Measurements from ENCODE around the gene VMO1. TPM values are rescaled to one million over a fixed set of nuclear protein-coding genes. Genes with fewer than 3 reads are reported as not detected.
A peak's percentile ranks its signal among the peaks of the same experiment; 100 is the strongest.
"Not testable (repeated sequence)": the region's sequence is repeated elsewhere in the genome, so short reads cannot be mapped to it uniquely, and the experiment has no call there.

VMO1 gene, protein sequence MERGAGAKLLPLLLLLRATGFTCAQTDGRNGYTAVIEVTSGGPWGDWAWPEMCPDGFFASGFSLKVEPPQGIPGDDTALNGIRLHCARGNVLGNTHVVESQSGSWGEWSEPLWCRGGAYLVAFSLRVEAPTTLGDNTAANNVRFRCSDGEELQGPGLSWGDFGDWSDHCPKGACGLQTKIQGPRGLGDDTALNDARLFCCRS
- total RNA-seq = under 1 TPM in 1 of 2 experiments, not detected in 1; 0.60 TPM

DNA sequence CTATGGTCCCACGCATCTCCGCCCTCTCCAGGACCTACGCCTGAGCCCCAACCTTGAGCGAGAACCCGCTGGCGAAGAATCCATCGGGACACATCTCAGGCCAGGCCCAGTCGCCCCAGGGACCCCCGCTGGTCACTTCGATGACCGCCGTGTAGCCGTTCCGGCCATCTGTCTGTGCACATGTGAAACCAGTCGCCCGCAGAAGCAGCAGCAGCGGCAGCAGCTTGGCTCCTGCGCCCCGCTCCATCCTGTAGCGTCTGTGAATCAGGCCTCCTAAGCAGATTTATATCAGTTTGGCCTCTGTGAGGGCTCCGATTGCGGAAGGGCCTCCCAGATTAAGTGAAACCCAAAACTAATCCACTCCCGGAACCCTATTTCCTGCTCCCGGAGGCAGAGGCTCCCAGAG, at the start of gene VMO1:
Gene VMO1 (minus strand): TSS at position 259 of the 406 bp plus-strand sequence. CDS start 12 bp downstream, at position 247.
- Mint-ChIP-seq H3K9me3 (no peaks in the 10 kb centered on the region), H3K27me3 (ENCODE audit: low read depth) (peaks cover 66% of the 10 kb centered on the region), H3K4me1 (ENCODE audit: low read depth) (peaks cover 31% of the 10 kb centered on the region), H3K4me3 (peak within 1 kb of the TSS; percentile 36), H3K27ac (no peak within 1 kb of the TSS), H3K36me3 (ENCODE audit: low read depth) (peaks cover 2% of the 10 kb centered on the region)
- CTCF ChIA-PET = interaction anchor here (0.7 to 1.2 kb wide), 3 partner anchors 11 to 99 kb away, joined by 3 to 4 read pairs (median 4); no protein-coding TSS in a partner anchor
- intact Hi-C loops (cut with micrococcal nuclease) = loop anchor here (10.0 kb wide), 1 partner anchor 221 kb away; the partner anchor contains the start of gene GGT6
- DNase-seq = peak; percentile 26

DNA sequence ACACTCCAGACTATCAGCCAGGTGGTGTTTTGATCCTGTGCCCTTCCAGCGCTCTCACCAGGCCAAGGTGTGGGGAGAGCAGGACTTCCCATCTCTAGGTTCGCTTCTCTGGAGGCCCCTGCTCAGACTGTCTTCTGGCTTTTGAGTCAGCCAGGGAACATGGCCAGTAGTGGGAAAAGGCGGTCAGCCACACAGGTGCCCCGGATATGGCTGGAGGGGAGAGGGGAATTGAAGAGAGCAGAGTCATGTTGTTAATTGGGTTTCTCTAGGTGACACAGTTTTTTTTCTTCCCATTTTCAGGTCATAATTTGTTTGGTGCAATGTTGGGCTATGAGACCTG, 48.5 kb upstream of the VMO1 start:
- Mint-ChIP-seq H3K9me3 (no peaks in the 10 kb centered on the region), H3K4me1 (ENCODE audit: low read depth) (peaks cover 34% of the 10 kb centered on the region), H3K27ac (peak overlapping the region; percentile 0), H3K36me3 (ENCODE audit: low read depth) (no peaks in the 10 kb centered on the region), H3K27me3 (ENCODE audit: low read depth) (no peaks in the 10 kb centered on the region), H3K4me3 (peak overlapping the region; percentile 84)
- intact Hi-C loops (cut with micrococcal nuclease) = loop anchor here (5.0 kb wide), 1 partner anchor 122 kb away; the partner anchor contains the start of gene ARRB2
- no peak for DNase-seq
- CTCF ChIA-PET = interaction anchor here (0.6 kb wide), 1 partner anchor 43 kb away, joined by 3 read pairs; no protein-coding TSS in a partner anchor

DNA sequence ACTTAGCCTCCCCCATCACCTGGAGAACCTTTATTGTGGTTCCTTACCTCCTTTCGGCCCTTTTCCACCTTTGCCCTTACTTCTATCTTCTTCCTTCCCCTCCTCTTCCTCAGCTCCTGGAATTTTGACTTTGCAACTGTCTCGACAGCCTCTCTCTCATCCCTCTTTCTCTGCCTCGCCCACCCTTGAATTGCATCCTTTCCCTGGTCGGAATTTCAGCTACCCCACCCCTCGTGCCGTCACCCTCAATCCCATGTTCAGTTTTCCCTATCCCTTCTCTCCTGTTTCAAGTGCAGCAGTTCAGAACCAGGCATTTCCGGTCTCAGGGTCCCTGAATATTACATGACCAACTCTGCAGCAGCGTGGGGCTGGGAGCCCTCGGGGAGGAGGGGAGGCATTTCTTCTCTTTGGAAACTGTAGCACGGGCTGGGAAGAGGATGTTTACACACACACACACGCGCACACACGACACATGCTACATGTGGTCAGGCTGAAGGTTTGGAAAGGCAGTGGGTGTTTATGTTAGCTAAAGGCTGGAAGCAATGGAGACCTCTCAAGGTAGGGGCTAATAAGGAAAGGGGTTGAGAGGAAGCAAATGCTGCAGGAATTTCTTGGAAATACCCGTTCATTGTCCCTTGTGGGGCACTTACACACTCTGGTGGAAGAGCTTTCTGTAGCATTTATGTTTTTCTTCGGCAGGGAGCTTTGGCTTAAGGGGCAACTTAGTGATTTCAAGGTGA, 47.9 kb upstream of the VMO1 start:
- peak overlapping the region; percentile 84 for H3K4me3 Mint-ChIP-seq
- CTCF ChIA-PET = interaction anchor here (0.6 to 0.9 kb wide), 2 partner anchors 27 to 44 kb away, joined by 3 read pairs; no protein-coding TSS in a partner anchor
- H3K27me3 Mint-ChIP-seq (ENCODE audit: low read depth) = no peaks in the 10 kb centered on the region
- H3K27ac Mint-ChIP-seq = peak overlapping the region; percentile 50
- intact Hi-C loops (cut with micrococcal nuclease) = loop anchor here (1.0 to 5.0 kb wide), 4 partner anchors 27 to 691 kb away; partner anchors contain the start of genes ARRB2, CYB5D2, PLD2 and ZZEF1
- peaks cover 29% of the 10 kb centered on the region for H3K4me1 Mint-ChIP-seq (ENCODE audit: low read depth)
- peak; percentile 14 for DNase-seq
- no peaks in the 10 kb centered on the region for H3K36me3 Mint-ChIP-seq (ENCODE audit: low read depth)
- no peaks in the 10 kb centered on the region for H3K9me3 Mint-ChIP-seq

DNA sequence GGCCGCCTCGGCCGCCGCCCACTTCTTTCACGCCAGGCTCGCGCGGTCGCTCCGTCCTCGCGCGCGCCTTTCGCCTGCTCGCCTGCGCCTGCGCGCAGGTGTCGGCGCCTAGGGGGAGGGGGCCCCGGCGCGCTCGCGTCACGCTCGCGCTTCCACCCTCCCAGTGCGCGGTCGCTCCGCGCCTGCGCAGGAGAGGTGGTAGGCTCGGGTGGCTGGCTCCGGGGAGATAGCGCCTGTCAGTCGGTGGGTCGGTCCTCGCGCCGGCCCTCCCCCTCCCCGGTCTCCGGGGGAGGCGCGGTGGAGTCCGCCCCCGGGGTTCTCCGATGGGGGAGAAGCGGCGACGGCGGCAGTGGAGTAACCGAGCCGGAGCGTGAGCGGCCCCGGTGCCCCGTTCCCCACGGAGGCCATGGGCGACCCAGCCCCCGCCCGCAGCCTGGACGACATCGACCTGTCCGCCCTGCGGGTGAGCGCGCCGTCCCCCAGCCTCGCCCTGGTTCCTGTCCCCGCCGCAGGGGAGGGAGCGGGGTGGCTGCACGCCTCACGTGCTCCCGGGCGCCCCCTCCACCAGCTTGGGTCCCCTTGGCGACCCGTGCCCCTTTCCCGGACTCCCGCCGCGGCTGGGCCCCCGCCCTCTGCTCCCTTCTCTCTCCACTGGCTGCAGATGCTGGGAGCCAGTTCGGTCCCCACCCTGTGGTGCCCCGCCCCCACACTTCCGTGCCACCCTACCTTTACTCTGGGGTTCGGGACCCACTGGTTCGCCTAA, 47.2 kb upstream of the VMO1 start, which contains the start of gene MINK1:
Gene MINK1 (plus strand): TSS at position 163 of the 763 bp plus-strand sequence. CDS start 244 bp downstream, at position 407.
- Mint-ChIP-seq H3K4me1 (ENCODE audit: low read depth) (peaks cover 27% of the 10 kb centered on the region), H3K9me3 (no peaks in the 10 kb centered on the region), H3K27ac (peak within 1 kb of the TSS; percentile 83), H3K4me3 (peak within 1 kb of the TSS; percentile 85), H3K27me3 (ENCODE audit: low read depth) (no peaks in the 10 kb centered on the region), H3K36me3 (ENCODE audit: low read depth) (no peaks in the 10 kb centered on the region)
- peak; percentile 82 for DNase-seq
- CTCF ChIA-PET = interaction anchor here (0.9 kb wide), 1 partner anchor 28 kb away, joined by 3 read pairs; no protein-coding TSS in a partner anchor
- intact Hi-C loops (cut with micrococcal nuclease) = loop anchor here (1.0 to 5.0 kb wide), 4 partner anchors 26 to 690 kb away; partner anchors contain the start of genes ARRB2, CYB5D2, PLD2 and ZZEF1

DNA sequence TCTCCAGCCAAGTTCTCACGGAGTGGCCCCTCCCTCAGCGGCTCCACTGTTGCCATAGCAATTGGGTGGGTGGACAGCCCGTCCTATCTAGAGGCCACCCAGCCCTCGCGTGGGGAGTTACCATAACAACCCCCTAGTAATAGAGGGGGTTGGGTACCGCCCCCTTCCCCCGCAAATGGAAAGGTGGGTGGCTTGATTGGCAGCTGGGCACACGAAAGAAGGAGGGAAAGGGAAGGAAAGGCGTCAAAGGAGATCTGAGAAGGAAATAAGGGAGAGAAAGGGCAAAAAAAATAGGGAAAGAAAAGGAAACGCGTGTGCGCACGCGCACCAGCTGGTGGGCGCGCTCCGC, 46.6 kb upstream of the VMO1 start:
- H3K9me3 Mint-ChIP-seq; H3K27me3 Mint-ChIP-seq (ENCODE audit: low read depth); H3K36me3 Mint-ChIP-seq (ENCODE audit: low read depth); DNase-seq; CTCF ChIA-PET: not testable (repeated sequence)
- H3K4me3 Mint-ChIP-seq = peak overlapping the region; percentile 85
- peaks cover 27% of the 10 kb centered on the region for H3K4me1 Mint-ChIP-seq (ENCODE audit: low read depth)
- intact Hi-C loops (cut with micrococcal nuclease) = loop anchor here (1.0 to 5.0 kb wide), 4 partner anchors 26 to 690 kb away; partner anchors contain the start of genes ARRB2, CYB5D2, PLD2 and ZZEF1
- peak overlapping the region; percentile 83 for H3K27ac Mint-ChIP-seq

DNA sequence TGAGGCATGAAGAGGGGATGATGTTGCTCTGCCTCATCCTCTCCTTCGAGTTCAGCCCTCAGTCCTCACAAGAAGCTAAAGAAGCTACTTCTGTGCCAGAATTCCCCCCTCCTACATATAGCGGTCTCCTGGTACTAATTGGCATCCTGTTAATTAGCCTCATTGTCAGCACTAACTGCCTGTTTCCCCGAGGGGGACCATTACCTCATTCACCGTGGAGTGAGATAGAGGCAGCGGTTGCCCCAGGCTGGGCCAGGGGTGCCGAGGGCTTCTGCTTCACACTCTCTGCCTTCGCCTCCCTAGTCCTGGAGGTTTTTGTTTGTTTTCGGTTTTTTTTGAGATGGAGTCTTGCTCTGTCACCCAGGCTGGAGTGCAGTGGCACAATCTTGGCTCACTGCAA, 41.2 kb upstream of the VMO1 start:
- Mint-ChIP-seq H3K36me3 (ENCODE audit: low read depth) (no peaks in the 10 kb centered on the region), H3K4me3 (no peak overlapping the region), H3K4me1 (ENCODE audit: low read depth) (peaks cover under 1% of the 10 kb centered on the region), H3K27ac (no peak overlapping the region), H3K9me3 (no peaks in the 10 kb centered on the region), H3K27me3 (ENCODE audit: low read depth) (no peaks in the 10 kb centered on the region)
- CTCF ChIA-PET = no interaction called here
- DNase-seq = no peak
- intact Hi-C loops (cut with micrococcal nuclease) = no loop called here

DNA sequence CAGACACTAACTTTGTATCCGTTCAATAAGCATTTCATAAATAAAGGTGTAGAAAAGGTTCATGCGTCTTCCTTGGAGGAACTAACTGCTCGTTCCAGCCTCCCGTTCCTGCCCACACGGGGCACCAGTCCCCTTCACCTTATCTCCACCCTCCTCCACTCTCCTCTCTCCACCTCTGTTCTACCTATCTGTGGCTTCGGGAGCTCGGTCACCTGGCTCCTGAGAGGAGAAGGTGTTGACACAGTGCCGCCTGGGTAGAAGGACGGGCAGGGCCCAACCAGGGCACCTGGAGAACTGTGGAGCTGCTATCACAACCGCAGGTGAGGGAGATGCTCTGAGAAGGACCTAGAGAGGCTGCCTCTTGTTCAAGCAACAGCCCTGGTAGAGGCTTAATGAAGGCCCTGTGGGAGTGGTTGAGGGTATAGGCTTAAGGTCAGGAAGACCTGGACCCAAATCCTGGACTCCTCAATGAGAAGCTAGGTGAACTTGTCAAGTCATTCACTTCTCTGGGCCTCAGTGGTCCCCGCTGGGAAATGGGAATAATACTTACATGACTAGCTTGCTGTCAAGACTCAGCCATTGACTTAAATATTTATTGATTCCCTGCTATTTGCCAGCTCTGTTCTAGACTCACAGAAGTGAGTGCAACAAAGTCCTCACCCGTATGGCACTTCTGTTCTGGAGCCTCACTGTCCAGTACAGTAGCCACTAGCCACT, 37.4 kb upstream of the VMO1 start:
- CTCF ChIA-PET = interaction anchor here (0.6 kb wide), 1 partner anchor 76 kb away, joined by 4 read pairs; the partner anchor contains the start of gene C17orf107
- Mint-ChIP-seq H3K36me3 (ENCODE audit: low read depth) (peaks cover 1% of the 10 kb centered on the region), H3K4me1 (ENCODE audit: low read depth) (no peaks in the 10 kb centered on the region), H3K27me3 (ENCODE audit: low read depth) (no peaks in the 10 kb centered on the region), H3K27ac (no peak overlapping the region), H3K9me3 (no peaks in the 10 kb centered on the region), H3K4me3 (no peak overlapping the region)
- intact Hi-C loops (cut with micrococcal nuclease) = no loop called here
- DNase-seq = no peak

DNA sequence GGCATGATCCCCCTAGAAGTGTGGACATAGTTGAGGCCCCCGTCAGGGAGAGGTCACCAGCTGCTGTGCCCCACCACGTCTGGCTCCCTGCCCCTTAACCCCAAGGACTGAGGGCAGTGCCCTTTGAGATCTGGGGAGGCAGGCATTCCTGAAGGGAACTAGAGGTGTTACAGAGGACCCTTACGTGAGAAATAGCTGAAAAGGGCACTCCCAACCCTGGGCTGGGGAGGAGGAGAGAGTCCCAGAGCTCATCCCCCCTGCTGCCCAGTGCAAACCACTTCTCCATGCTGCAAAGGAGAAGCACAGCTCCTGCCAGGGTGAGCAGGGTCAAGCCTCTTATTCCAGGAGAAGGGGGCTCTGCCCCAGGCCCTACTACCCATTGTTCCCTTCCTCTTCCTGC, 36.7 kb upstream of the VMO1 start:
- intact Hi-C loops (cut with micrococcal nuclease) = no loop called here
- CTCF ChIA-PET = no interaction called here
- Mint-ChIP-seq H3K4me1 (ENCODE audit: low read depth) (no peaks in the 10 kb centered on the region), H3K4me3 (no peak overlapping the region), H3K9me3 (no peaks in the 10 kb centered on the region), H3K27ac (no peak overlapping the region), H3K27me3 (ENCODE audit: low read depth) (no peaks in the 10 kb centered on the region), H3K36me3 (ENCODE audit: low read depth) (peaks cover 1% of the 10 kb centered on the region)
- no peak for DNase-seq

DNA sequence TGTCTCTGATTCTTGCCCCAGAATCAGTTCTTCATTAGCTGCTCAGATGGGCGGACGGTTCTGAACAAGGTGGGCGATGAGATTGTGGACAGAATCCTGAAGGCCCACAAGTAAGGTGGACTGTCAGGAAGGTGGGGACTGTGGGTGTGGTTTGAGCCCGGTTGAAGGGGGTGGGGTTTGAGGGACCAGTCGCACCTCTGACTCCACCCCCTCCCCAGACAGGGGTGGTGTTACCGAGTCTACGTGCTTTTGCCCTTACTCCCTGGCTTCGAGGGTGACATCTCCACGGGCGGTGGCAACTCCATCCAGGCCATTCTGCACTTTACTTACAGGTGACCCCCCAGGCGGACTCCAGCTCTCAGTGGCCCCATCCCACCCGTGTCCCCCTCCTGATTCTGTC, 32.1 kb upstream of the VMO1 start:
- DNase-seq = no peak
- intact Hi-C loops (cut with micrococcal nuclease) = no loop called here
- Mint-ChIP-seq H3K9me3 (no peaks in the 10 kb centered on the region), H3K27me3 (ENCODE audit: low read depth) (no peaks in the 10 kb centered on the region), H3K27ac (no peak overlapping the region), H3K4me1 (ENCODE audit: low read depth) (no peaks in the 10 kb centered on the region), H3K4me3 (no peak overlapping the region), H3K36me3 (ENCODE audit: low read depth) (peaks cover 1% of the 10 kb centered on the region)
- CTCF ChIA-PET = no interaction called here

DNA sequence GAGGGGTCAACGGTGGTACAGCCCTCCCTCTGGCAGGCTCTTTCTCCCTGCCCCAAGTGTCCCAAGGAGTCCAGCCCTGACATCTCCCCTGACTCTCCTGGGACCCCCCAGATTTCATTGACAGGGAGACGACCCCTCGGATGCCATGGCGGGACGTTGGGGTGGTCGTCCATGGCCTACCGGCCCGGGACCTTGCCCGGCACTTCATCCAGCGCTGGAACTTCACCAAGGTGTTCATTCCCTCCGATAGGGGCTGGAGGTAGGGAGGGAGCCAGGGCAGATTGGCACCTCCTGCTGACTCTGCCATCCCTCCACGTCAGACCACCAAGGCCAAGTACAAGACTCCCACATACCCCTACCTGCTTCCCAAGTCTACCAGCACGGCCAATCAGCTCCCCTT, 30.7 kb upstream of the VMO1 start:
- intact Hi-C loops (cut with micrococcal nuclease) = no loop called here
- H3K4me1 Mint-ChIP-seq (ENCODE audit: low read depth) = no peaks in the 10 kb centered on the region
- H3K4me3 Mint-ChIP-seq = no peak overlapping the region
- no peaks in the 10 kb centered on the region for H3K27me3 Mint-ChIP-seq (ENCODE audit: low read depth)
- CTCF ChIA-PET = no interaction called here
- no peak overlapping the region for H3K27ac Mint-ChIP-seq
- H3K36me3 Mint-ChIP-seq (ENCODE audit: low read depth) = peaks cover 1% of the 10 kb centered on the region
- no peak for DNase-seq
- H3K9me3 Mint-ChIP-seq = no peaks in the 10 kb centered on the region

DNA sequence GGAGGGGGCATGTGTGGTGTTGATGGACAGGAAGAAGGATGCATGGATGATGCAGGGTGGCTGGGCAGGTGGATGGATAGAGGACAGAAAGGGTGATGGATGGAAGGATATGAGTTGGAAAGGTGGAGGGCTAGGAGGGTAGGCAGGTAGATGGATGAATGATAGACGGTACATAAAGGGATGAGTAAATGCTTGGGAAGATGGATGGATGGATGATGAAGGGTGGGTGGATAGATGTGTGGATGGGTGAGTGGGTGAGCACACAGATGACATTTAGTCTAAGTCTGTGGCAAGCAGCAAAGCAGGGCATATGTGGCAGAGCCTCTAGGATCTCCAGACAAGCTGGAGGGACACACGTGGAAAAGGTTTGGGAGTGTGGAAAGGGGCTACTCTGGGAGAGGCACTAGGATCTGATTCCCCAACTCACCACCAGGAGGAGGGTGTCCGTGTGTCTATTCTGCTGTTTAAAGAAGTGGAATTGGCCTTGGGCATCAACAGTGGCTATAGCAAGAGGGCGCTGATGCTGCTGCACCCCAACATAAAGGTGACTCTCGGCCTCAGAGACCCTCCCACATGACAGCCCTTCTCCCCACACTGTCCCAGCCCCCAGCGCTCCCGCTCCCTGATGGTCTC, 29.0 kb upstream of the VMO1 start:
- intact Hi-C loops (cut with micrococcal nuclease) = no loop called here
- Mint-ChIP-seq H3K4me3 (no peak overlapping the region), H3K27me3 (ENCODE audit: low read depth) (no peaks in the 10 kb centered on the region), H3K27ac (no peak overlapping the region), H3K4me1 (ENCODE audit: low read depth) (no peaks in the 10 kb centered on the region), H3K9me3 (no peaks in the 10 kb centered on the region), H3K36me3 (ENCODE audit: low read depth) (peaks cover 3% of the 10 kb centered on the region)
- CTCF ChIA-PET = no interaction called here
- no peak for DNase-seq

All from activated naive CD4-positive, alpha-beta T cell treated with anti-CD3 and anti-CD28 coated beads for 36 hours (primary cell).